Measurements from ENCODE around the gene ZNF512B. TPM values are rescaled to one million over a fixed set of nuclear protein-coding genes. Genes with fewer than 3 reads are reported as not detected.

The ZNF512B gene
- total and polyA plus RNA-seq, 4 donors, result 1.5 to 16.5 (median 10.8) TPM

GRCh38 chr20:63956664-63957003 is 13.1 kb downstream of the ZNF512B start:
- H3K27ac ChIP-seq (ENCODE audit: low read depth in 1 of 2, low read length in 2 of 2), result no peak overlapping the region
- H3K4me1 ChIP-seq (ENCODE audit: control insufficient read depth in 1 of 2, insufficient read depth in 2 of 2, low read length in 2 of 2), result no peaks in the 10 kb centered on the region
- DNase-seq (no peak), ATAC-seq (ENCODE audit: low FRiP score) (no peak)
- WGBS, 2 donors, result 0 to 1% methylated on average over 15 of the region's 15 CpGs
- no peaks in the 10 kb centered on the region for H3K36me3 ChIP-seq (ENCODE audit: control insufficient read depth in 1 of 2, insufficient read depth in 2 of 2, low read length in 1 of 2)
- no peaks in the 10 kb centered on the region for H3K9me3 ChIP-seq (ENCODE audit: control insufficient read depth, low read length)
- no peaks in the 10 kb centered on the region for H3K27me3 ChIP-seq (ENCODE audit: control insufficient read depth in 1 of 2, insufficient read depth in 2 of 2, low read length in 1 of 2)
- H3K4me3 ChIP-seq (ENCODE audit: low read length in 2 of 2), result peak overlapping the region; percentile 14 to 30
- intact Hi-C loops (cut with DNase I), result no loop called here

GRCh38 chr20:63955827-63956663 is 13.7 kb downstream of the ZNF512B start, which contains the start of gene UCKL1:
UCKL1 (minus strand) TSS chr20:63956416; CDS start chr20:63956372, 44 bp downstream.
- no peaks in the 10 kb centered on the region for H3K27me3 ChIP-seq (ENCODE audit: control insufficient read depth in 1 of 2, insufficient read depth in 2 of 2, low read length in 1 of 2)
- intact Hi-C loops (cut with DNase I), result no loop called here
- H3K9me3 ChIP-seq (ENCODE audit: control insufficient read depth, low read length), result no peaks in the 10 kb centered on the region
- 0% methylated on average over 75 to 105 of the region's 105 CpGs for WGBS, 2 donors
- ATAC-seq (ENCODE audit: low FRiP score) (peak; percentile 92), DNase-seq (peak; percentile 97)
- no peaks in the 10 kb centered on the region for H3K36me3 ChIP-seq (ENCODE audit: control insufficient read depth in 1 of 2, insufficient read depth in 2 of 2, low read length in 1 of 2)
- H3K4me1 ChIP-seq (ENCODE audit: control insufficient read depth in 1 of 2, insufficient read depth in 2 of 2, low read length in 2 of 2), result no peaks in the 10 kb centered on the region
- peak within 1 kb of the TSS; percentile 44 to 65 for H3K4me3 ChIP-seq (ENCODE audit: low read length in 2 of 2)
- H3K27ac ChIP-seq (ENCODE audit: low read depth in 1 of 2, low read length in 2 of 2), result peak within 1 kb of the TSS in 1 of 2 donors; percentile 15

- 0 to 1% methylated on average over 31 of the region's 31 CpGs for WGBS, 2 donors
- no peak overlapping the region for H3K27ac ChIP-seq (ENCODE audit: low read depth in 1 of 2, low read length in 2 of 2)
Observed at GRCh38 chr20:63955281-63955826, 14.4 kb downstream of the ZNF512B start.

DNA sequence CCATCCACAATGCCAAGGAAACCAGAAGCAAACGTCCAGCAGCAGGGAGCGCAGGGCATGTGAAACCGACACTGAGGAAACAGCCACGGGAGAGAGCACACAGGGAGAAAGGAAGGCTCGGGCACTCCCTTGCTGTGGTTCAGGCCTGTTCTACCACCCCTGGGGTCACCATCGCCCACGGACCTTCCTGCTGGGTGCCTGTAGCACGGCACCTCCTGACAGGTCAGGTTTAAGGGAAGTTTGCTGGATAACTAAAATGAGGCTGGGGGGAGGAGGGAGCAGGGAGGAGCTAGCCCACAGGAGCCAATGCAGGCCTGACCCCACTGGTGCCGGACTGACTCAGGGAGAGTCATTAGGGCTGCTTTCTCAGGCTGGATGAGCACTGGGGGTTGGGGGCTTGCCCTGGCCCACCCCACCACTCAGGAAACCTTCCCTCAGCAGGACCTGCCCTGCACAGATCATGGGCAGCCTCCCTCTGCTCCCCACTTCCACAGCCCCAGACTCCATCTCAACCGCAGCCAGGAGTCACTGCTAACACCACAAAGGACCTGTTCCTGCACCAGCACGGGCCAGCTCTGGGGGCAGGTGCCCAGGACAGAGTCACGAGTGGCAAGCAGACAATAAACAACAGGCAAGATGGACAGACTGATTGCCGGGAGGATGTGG is 15.8 kb downstream of the ZNF512B start:
- ATAC-seq (ENCODE audit: low FRiP score) (no peak), DNase-seq (no peak)
- Histone ChIP-seq H3K4me3 (ENCODE audit: low read length in 2 of 2) (no peak overlapping the region), H3K9me3 (ENCODE audit: control insufficient read depth, low read length) (no peaks in the 10 kb centered on the region), H3K27ac (ENCODE audit: low read depth in 1 of 2, low read length in 2 of 2) (no peak overlapping the region), H3K36me3 (ENCODE audit: control insufficient read depth in 1 of 2, insufficient read depth in 2 of 2, low read length in 1 of 2) (no peaks in the 10 kb centered on the region), H3K27me3 (ENCODE audit: control insufficient read depth in 1 of 2, insufficient read depth in 2 of 2, low read length in 1 of 2) (no peaks in the 10 kb centered on the region), H3K4me1 (ENCODE audit: control insufficient read depth in 1 of 2, insufficient read depth in 2 of 2, low read length in 2 of 2) (no peaks in the 10 kb centered on the region)
- intact Hi-C loops (cut with DNase I), result no loop called here
- 60 to 61% methylated on average over 13 of the region's 13 CpGs for WGBS, 2 donors

More at GRCh38 chr20:63955281-63955826, 14.4 kb downstream of the ZNF512B start:
- Histone ChIP-seq H3K9me3 (ENCODE audit: control insufficient read depth, low read length) (no peaks in the 10 kb centered on the region), H3K27me3 (ENCODE audit: control insufficient read depth in 1 of 2, insufficient read depth in 2 of 2, low read length in 1 of 2) (no peaks in the 10 kb centered on the region), H3K36me3 (ENCODE audit: control insufficient read depth in 1 of 2, insufficient read depth in 2 of 2, low read length in 1 of 2) (no peaks in the 10 kb centered on the region), H3K4me1 (ENCODE audit: control insufficient read depth in 1 of 2, insufficient read depth in 2 of 2, low read length in 2 of 2) (no peaks in the 10 kb centered on the region), H3K4me3 (ENCODE audit: low read length in 2 of 2) (peak overlapping the region; percentile 44 to 65)
- no peak for DNase-seq
- peak; percentile 45 for ATAC-seq (ENCODE audit: low FRiP score)
- intact Hi-C loops (cut with DNase I), result no loop called here

GRCh38 chr20:63952769-63953168 is 17.0 kb downstream of the ZNF512B start:
- DNase-seq (no peak), ATAC-seq (ENCODE audit: low FRiP score) (no peak)
- H3K27me3 ChIP-seq (ENCODE audit: control insufficient read depth in 1 of 2, insufficient read depth in 2 of 2, low read length in 1 of 2), result no peaks in the 10 kb centered on the region
- no peaks in the 10 kb centered on the region for H3K36me3 ChIP-seq (ENCODE audit: control insufficient read depth in 1 of 2, insufficient read depth in 2 of 2, low read length in 1 of 2)
- H3K9me3 ChIP-seq (ENCODE audit: control insufficient read depth, low read length), result no peaks in the 10 kb centered on the region
- 87% methylated on average over 14 of the region's 14 CpGs for WGBS, 2 donors
- no peaks in the 10 kb centered on the region for H3K4me1 ChIP-seq (ENCODE audit: control insufficient read depth in 1 of 2, insufficient read depth in 2 of 2, low read length in 2 of 2)
- no peak overlapping the region for H3K4me3 ChIP-seq (ENCODE audit: low read length in 2 of 2)
- intact Hi-C loops (cut with DNase I), result no loop called here
- no peak overlapping the region for H3K27ac ChIP-seq (ENCODE audit: low read depth in 1 of 2, low read length in 2 of 2)

DNA sequence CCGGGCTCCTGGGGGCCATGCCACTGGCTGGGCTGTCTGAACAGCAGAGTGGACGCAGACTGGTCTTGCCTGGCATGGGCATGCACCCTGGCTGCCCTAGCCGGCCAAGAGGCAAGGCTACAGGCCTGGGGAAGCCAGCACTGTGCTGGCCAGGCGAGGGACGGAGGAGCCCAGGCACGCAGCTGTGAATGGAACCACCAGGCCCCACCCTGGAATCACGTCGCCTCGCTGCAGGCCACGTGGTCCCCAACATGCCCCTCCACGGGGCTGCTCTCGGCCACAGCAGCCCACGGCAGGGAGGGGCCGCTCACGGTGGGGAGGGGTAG is 17.6 kb downstream of the ZNF512B start:
- intact Hi-C loops (cut with DNase I), result no loop called here
- ATAC-seq (ENCODE audit: low FRiP score), result no peak
- H3K4me1 ChIP-seq (ENCODE audit: control insufficient read depth in 1 of 2, insufficient read depth in 2 of 2, low read length in 2 of 2), result no peaks in the 10 kb centered on the region
- no peaks in the 10 kb centered on the region for H3K27me3 ChIP-seq (ENCODE audit: control insufficient read depth in 1 of 2, insufficient read depth in 2 of 2, low read length in 1 of 2)
- H3K27ac ChIP-seq (ENCODE audit: low read depth in 1 of 2, low read length in 2 of 2), result no peak overlapping the region
- no peaks in the 10 kb centered on the region for H3K9me3 ChIP-seq (ENCODE audit: control insufficient read depth, low read length)
- H3K4me3 ChIP-seq (ENCODE audit: low read length in 2 of 2), result no peak overlapping the region
- WGBS, 2 donors, result 67 to 71% methylated on average over 15 of the region's 15 CpGs
- H3K36me3 ChIP-seq (ENCODE audit: control insufficient read depth in 1 of 2, insufficient read depth in 2 of 2, low read length in 1 of 2), result no peaks in the 10 kb centered on the region
- no peak for DNase-seq

GRCh38 chr20:63951398-63952209 is 18.1 kb downstream of the ZNF512B start:
- intact Hi-C loops (cut with DNase I), result no loop called here
- Histone ChIP-seq H3K9me3 (ENCODE audit: control insufficient read depth, low read length) (no peaks in the 10 kb centered on the region), H3K27me3 (ENCODE audit: control insufficient read depth in 1 of 2, insufficient read depth in 2 of 2, low read length in 1 of 2) (no peaks in the 10 kb centered on the region), H3K4me3 (ENCODE audit: low read length in 2 of 2) (no peak overlapping the region), H3K27ac (ENCODE audit: low read depth in 1 of 2, low read length in 2 of 2) (no peak overlapping the region), H3K4me1 (ENCODE audit: control insufficient read depth in 1 of 2, insufficient read depth in 2 of 2, low read length in 2 of 2) (no peaks in the 10 kb centered on the region), H3K36me3 (ENCODE audit: control insufficient read depth in 1 of 2, insufficient read depth in 2 of 2, low read length in 1 of 2) (no peaks in the 10 kb centered on the region)
- ATAC-seq (ENCODE audit: low FRiP score), result no peak
- DNase-seq, result no peak
- WGBS, 2 donors, result 59 to 64% methylated on average over 16 to 17 of the region's 17 CpGs

DNA sequence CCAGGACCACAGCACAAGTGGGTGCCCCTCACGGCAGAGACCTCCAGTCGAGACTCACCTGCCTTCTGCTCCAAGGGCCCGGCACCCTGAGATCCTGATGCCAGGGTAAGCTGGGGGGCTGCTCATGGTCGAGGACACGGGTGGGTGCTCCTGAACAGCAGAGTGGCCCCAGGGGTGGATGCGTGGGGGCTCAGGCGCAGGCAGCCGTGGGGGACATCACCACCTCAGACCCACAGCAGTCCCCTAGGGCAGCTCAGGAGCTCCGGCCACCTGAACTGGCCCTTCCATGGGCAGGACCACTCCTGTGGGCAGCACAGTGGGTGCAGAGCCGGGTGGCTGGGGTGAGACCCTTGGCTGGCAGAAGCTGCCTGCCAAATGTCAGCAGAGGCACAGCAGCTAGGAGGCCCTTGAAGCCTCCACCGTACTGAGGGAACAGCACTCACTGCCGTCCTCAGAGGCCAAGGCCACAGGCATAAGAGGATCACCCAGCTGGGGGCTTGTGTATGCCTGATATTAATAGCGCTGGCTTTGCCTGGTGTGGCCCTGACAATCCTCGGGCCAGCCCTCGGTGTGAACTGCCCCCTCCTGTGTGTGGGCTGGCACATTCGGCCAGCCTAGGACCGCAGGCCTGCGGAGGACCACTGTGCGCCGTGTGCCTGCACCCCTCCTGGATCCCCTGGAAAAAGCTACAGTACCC is 18.9 kb downstream of the ZNF512B start:
- no peaks in the 10 kb centered on the region for H3K27me3 ChIP-seq (ENCODE audit: control insufficient read depth in 1 of 2, insufficient read depth in 2 of 2, low read length in 1 of 2)
- ATAC-seq (ENCODE audit: low FRiP score) (no peak), DNase-seq (no peak)
- 51 to 54% methylated on average over 20 of the region's 20 CpGs for WGBS, 2 donors
- H3K36me3 ChIP-seq (ENCODE audit: control insufficient read depth in 1 of 2, insufficient read depth in 2 of 2, low read length in 1 of 2), result peaks cover 0 to under 1% of the 10 kb centered on the region in 2 donors
- H3K4me1 ChIP-seq (ENCODE audit: control insufficient read depth in 1 of 2, insufficient read depth in 2 of 2, low read length in 2 of 2), result no peaks in the 10 kb centered on the region
- no peak overlapping the region for H3K4me3 ChIP-seq (ENCODE audit: low read length in 2 of 2)
- H3K9me3 ChIP-seq (ENCODE audit: control insufficient read depth, low read length), result no peaks in the 10 kb centered on the region
- H3K27ac ChIP-seq (ENCODE audit: low read depth in 1 of 2, low read length in 2 of 2), result no peak overlapping the region
- intact Hi-C loops (cut with DNase I), result no loop called here

Data from aorta (tissue), 5 donors.